GM18502 (cell line): ENCODE results near the gene SYT4.
A peak's percentile ranks its signal among the peaks of the same experiment; 100 is the strongest.
"Not testable (repeated sequence)": the region's sequence is repeated elsewhere in the genome, so short reads cannot be mapped to it uniquely, and the experiment has no call there.

Source experiments
- ATAC-seq: cut with Tn5 transposase; IDR thresholded peaks from one replicate; pipeline ENCODE4 v1.9.1; 2021; ENCODE audit warnings: mild to moderate bottlenecking; ENCODE audit not compliant: unreplicated experiment, poor library complexity

SYT4 gene, protein sequence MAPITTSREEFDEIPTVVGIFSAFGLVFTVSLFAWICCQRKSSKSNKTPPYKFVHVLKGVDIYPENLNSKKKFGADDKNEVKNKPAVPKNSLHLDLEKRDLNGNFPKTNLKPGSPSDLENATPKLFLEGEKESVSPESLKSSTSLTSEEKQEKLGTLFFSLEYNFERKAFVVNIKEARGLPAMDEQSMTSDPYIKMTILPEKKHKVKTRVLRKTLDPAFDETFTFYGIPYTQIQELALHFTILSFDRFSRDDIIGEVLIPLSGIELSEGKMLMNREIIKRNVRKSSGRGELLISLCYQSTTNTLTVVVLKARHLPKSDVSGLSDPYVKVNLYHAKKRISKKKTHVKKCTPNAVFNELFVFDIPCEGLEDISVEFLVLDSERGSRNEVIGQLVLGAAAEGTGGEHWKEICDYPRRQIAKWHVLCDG

DNA sequence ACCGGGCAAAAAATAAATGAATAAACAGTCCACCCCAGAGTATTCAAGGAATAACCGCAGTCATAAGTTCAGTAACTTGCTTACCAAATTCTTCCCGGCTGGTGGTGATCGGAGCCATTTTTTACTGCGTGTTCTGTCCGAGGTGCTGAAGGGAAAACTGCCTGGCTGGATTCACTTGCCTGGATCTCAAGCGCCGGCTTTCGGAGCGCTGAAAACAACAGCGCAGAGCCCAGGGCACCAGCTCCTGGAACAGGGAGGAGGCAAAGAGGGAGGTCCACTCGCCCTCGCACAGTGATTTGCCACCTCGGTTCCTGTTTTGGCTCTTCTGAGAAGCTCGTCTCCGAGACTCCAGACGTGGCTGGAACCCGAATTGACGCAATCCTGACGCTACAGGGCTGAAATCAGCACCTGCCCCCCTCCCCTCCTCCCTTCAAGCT, at the start of gene SYT4:
TSS of gene SYT4 (minus strand) at position 327 of the 437 bp plus-strand sequence. CDS start at position 118, 209 bp downstream.
- ATAC-seq = no peak

DNA sequence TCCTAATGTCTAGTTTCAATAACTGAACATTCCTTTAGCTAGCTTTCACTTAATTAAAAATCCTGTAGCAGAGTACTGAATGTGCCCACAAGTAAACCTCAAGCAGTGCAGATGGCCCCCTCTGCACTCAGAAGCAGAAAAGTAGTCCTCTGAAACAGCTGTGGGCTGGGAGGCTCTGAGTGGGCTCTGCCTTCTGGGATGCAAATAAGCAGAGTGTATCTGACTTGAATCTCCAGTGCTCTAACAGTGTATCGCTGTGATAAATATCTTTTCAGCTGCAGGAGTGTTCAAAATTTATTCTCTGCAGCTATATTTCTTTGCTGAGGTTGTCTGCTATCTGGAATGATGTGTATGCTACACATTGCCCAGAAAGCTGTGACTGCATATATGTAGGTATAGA, 44.8 kb upstream of the SYT4 start:
- no peak for ATAC-seq

DNA sequence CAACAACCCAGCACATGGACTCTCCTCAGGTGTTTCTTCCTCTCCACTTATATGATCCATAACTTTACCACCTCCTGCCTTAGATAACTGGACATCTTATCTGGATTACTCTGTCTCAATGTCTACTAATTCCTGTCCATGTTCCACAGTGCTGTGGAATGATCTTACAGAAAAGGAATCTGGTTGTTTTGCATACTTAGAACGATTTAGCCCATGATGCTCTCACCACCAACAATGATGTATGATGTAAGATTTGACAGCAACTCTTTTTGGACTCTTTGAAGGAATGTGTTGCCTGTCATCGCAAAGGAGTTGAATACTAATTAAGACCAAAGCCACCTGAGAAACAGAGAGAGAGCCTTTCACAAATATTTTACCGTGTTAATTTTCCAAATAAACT, 37.7 kb upstream of the SYT4 start:
- ATAC-seq = no peak

DNA sequence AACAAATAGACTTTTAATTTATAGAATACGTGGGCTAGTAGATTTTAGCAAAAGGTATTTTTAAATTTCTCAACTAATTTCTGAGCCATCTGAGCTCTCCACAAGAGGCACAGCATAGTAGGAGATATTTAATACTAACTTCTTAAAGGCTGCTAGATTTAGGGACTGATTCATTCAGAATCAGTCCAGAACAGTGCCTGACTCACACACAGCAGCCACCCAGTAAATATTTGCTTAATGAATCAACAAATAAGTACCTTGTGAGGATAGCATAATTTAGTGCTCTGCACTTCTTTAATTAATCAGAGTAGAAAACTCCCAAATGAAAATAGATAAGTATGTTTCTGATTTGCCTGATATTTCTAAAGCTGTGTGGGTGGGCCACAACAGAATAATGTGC, 35.6 kb upstream of the SYT4 start:
- no peak for ATAC-seq

DNA sequence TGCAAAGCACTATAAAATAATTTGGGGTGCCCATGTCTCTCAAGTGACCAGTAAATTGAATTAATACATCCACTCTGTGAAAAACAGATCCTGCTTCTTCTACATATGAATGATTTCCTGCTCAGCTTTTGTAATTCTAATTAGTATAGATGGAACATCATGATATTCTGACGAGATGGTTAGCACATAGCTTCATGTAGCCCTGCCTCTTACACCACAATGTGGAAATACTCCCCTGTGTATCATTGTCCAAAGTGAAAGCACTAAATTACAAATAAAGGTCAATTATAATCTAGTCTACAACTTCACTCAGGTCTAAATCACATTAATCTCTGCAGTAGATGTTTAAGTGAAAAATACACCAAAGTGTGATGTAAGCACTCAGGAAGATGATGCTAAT, 32.9 kb upstream of the SYT4 start:
- ATAC-seq = no peak

GRCh38 chr18:43303376-43303775, 26.1 kb upstream of the SYT4 start:
- ATAC-seq = no peak

DNA sequence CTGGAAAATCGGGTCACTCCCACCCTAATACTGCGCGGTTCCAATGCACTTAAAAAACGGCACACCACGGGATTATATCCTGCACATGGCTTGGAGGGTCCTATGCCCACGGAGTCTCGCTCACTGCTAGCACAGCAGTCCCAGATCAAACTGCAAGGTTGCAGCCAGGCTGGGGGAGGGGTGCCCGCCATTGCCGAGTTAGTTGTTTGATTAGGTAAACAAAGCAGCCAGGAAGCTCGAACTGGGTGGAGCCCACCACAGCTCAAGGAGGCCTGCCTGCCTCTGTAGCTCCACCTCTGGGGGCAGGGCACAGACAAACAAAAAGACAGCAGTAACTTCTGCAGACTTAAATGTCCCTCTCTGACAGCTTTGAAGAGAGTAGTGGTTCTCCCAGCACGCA, 8.9 kb upstream of the SYT4 start:
- not testable (repeated sequence) for ATAC-seq

DNA sequence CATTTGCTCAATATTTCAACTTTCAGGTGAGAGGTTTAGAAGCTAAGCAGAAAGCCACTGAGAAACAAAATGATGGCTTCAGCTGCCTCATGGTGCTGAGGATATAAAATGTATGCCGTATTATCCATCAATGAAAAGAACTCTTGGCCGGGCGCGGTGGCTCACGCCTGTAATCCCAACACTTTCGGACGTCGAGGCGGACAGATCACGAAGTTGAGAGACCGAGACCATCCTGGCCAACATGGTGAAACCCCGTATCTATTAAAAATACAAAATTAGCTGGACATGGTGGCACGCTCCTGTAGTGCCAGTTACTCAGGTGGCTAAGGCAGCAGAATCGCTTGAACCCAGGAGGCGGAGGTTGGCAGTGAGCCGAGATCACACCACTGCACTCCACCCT, 6.0 kb upstream of the SYT4 start:
- no peak for ATAC-seq

DNA sequence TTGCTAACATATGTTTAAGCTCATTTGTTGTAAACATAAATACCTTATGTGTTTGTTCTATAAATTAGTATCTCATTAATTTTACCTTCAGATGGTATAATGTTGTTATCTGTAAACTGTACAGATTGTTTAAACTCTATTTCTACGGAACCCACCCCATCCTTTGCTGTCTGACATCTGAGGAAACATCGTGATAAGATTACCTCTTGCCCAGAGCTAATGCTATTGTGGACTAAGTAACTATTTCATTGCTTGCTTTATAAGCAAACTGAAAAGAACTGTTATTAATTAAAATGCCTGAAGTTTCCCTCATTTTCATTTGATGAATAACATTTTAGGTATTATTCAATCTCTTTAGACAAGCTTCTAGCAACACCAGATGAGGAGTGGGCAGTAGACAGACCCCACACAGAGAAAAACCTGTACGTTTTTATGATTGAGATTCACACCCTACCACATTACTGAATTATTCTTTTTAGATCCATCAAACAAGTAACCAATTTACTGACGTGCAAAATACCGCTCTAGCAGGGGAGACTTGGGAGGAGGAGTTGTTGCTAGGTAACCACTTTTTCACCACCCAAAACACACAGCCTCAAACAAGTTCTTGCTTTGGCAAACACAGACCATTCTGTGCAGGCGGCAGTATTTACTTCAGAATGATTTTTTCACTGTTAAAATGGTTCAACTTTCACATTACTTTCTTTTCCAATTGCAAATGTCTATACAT, 1.9 kb upstream of the SYT4 start:
- peak; percentile 80 for ATAC-seq

GRCh38 chr18:43278355-43278754, 1.1 kb upstream of the SYT4 start:
- ATAC-seq = no peak

DNA sequence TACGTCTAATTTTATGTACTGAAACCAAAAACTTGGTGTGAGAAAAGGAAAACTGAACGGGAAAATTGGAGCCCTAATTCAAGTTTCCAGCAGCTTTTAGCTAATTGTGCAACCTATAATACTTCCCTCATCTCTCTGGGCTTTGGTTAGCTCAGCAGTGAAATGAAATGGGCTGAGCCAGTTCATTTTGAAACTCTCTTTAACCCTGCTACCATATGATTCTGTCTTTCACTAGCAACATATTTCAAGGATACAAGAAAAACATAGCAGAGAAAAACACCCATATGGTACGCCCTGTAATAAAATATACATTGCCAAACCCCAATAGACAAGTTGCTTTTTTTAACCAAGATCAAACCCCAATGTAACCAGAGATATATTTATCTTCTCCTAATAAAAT, 799 bp downstream of the SYT4 start:
- ATAC-seq = no peak

DNA sequence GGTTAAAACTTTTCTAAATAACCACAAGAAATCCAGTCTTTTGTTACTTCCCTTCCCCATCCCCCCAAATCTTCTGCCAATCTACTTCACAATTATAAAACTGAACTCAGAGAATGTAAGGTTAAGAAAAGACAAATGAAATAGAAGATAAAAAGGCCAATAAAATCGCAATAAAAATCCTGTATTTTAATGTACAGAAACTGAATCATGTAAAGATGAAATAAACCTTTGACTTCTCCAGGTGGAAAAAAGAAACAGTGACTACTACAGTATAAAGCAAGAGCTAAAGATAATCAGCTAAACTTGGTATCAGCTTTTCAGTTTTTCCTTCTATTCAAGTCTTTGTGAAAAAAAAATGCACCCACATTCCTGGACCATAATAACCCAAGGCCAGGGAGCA, 1.7 kb downstream of the SYT4 start:
- ATAC-seq = no peak

- no peak for ATAC-seq
Measured at GRCh38 chr18:43274526-43274925, 2.8 kb downstream of the SYT4 start.

DNA sequence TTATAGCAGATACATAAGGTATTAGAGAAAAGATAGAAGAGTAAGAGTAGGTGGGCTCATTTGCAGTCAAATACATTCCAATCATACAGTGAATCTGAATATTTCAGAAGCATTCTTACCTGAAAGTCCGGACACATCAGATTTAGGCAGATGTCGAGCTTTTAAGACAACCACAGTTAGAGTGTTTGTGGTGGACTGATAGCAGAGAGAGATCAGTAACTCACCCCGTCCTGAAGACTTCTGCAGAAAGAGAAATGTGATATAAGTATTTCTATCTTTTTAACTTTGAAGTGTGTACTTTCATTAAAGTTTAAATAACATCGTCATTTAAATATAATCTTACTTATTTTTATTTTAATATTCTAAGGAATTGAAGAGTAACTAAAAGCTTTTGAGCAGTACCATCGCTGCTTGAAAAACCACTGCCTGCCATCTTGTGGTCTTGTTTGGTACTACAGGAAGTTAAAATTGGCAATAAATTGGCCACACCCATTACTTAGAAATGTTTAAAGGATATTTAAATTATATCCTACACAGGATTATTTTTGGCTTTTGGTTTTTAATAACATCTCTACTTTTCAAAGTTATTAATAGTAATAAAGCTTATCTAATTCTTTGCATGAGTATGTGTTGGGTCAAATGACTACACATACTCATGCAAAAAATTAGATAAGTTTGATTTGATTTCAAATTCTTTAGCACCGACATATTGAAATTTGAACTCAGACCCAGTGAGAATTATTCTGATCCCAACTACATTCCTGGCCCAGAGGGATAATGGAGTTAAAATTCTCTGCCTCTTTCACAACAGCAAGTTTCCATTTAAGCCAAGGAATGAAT, 5.5 kb downstream of the SYT4 start:
- ATAC-seq = peak; percentile 90

GRCh38 chr18:43267818-43268217, 9.5 kb downstream of the SYT4 start:
- no peak for ATAC-seq

DNA sequence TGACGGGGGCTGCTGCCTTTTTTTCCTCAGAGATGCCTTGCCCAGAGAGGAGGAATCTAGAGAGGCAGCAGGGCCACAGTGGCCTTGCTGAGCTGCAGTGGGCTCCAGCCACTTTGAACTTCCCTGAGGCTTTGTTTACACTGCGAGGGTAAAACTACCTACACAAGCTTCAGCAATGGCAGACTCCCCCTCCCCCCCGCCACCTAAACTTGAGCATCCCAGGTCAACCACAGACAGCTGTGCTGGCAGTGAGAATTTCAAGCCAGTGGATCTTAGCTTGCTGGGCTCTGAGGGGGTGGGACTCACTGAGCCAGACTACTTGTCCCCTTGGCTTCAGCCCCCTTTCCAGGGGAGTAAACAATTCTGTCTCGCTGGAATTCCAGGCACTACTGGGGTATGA, 11.8 kb downstream of the SYT4 start:
- ATAC-seq = no peak

DNA sequence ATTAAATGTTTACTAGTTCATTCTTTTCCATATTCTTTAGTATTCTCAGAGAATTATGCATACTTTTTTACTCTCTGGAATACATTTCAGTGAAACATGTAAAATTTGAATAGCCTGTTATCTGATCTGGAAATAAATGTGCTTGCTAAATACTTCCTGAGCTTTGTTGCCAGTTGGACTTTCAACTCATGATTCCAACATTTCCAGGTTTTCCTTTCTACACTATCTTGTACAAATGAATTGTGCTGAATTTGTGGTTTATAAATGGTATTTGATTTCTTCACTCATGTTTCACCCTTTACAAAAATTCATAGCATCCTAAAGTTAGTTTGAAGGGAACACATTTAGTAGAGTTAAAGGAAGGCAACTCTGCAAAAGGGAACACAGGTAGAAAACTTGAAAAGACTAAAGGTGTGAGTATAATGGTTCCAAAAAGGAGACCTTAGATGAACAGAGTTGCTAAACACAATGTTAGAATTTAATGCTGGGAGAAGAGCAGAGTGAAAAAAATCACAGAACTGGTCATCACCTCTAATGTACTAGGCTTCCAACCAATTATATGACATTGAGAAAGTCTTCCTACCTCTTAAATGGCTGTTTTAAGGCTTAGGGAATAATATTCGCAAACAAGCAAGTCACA, 28.6 kb downstream of the SYT4 start:
- no peak for ATAC-seq

DNA sequence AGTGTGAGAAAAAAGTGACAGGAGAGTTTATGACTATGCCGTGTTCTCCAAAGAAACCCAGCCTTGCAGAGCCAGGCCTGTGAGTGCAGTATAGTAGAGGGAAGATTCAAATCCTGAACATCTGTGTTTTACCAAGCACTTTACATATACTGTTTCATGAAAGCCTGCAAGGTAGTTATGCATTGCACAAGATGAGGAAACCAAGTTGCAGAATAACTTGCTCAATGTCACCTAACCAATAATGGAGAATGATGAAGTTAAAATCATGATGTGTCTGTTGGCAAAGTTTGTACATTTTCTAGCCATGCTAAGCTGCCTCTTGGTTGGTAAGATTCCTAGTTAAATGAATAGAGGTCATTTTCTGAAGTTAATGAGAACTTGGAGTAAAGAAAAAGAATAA, 29.3 kb downstream of the SYT4 start:
- ATAC-seq = no peak

DNA sequence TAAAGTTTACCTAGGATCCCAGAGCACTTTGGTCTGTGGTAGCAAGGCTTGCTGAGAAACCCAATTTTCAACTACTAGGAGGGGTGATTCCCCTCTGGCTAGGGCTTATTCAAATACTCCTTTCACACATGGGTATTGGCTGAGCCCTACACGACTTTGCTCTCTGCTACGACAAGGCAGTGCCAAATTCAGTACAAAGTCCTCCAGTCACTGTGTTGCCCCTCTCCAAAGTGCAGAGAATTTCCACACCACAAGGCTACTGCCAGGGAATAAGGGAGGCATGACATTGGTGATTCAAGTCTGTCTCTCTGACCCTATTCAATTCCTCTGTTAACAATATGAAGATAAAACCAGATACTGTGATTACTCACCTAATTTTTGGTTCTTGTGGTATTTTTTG, 38.9 kb downstream of the SYT4 start:
- no peak for ATAC-seq

DNA sequence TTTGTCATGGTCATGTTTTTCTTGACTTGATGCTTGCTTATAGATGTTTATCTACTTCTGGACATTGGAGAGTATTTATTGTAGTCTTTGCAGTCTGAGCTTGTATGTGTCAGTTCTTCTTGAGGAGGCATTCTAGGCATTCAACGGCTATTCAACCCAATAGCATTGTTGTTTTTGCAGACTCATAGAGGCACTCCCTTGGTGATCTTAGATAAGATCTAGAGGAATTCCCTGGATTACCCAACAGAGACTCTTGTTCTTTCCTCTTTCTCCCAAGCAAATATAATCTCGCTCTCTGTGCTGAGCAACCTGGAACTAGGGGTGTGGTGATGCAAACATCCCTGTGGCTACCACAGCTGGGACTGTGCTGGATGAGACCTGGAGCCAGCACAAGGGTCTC, 40.4 kb downstream of the SYT4 start:
- no peak for ATAC-seq
